Gastrocnemius medialis (tissue), 4 donors: ENCODE measurements around the gene RNF187.

Experiments
- CTCF ChIP-seq, 5 experiments: fragments of 450-650 bp in 3 of 5; fragments of 200-600 bp in 2 of 5; sonication (generic) in 2 of 5; IDR thresholded peaks in 4 of 5; conservative IDR thresholded peaks in 1 of 5; 1 replicate in 4 of 5; 2 replicates in 1 of 5; pipeline ENCODE4 v1.5.1; 2016 to 2019; ENCODE audit warnings: antibody characterized with exemption in 5 of 5, mild to moderate bottlenecking in 3 of 5, moderate library complexity in 3 of 5
- POLR2A ChIP-seq, 2 donors: fragments of 450-650 bp; IDR thresholded peaks; one replicate each; pipeline ENCODE4 v1.6.1; 2017; ENCODE audit warnings: antibody characterized with exemption in 2 of 2, mild to moderate bottlenecking in 2 of 2, moderate library complexity in 2 of 2

- TF ChIP-seq POLR2A (IDR thresholded peaks at IDR 0.05) (no peak), CTCF (IDR thresholded peaks at IDR 0.05 in 4 of 5, conservative IDR thresholded peaks at IDR 0.05 in 1 of 5) (no peak)
These were observed 57.1 kb downstream of the RNF187 start for GRCh38 chr1:228544021-228544850.
